ENCODE data around the gene GPR27.

The GPR27 gene

GRCh38 chr3:71753701-71754609 lies at the start of gene GPR27:
TSS of gene GPR27 (plus strand) at chr3:71753855. CDS start at chr3:71754050, 195 bp downstream.
- DNase-seq: peak; percentile 78

DNA sequence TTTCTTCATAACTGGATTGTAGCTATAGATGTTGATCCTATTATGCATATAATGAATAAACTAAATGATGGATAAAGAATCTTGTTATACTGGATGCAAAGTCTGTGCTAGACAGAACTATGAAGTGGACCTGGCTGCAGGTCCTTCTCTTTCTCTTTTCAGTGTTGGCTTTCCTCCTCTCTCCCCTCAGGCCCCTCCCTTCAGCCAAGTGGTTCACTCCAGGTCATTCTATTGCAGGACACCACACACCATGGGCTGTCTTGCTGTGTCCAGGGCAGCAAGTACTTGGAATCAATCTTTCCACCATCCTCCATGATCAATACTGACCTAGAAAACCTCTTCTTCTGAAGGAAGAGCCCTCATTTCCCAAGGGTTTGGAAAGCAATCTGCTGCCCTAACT lies 48.7 kb upstream of the GPR27 start:
- DNase-seq: no peak

DNA sequence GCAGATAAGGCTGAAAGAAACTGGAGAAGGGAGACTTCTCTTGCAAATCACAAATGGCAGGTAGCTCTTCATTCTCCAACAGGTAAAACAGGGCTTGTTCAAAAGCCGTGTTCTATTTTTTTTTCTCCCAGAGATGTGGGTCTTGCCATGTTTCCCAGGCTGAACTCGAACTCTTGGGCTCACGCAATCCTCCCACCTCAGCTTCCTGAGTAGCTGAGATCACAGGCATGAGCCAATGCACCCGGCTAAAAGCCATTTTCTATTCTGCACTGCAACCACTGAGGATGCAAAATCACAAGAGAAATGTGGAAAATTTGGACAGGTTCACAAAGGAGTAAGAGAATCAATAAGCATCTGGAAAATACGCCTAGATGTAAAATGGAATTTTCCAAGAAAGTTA lies 48.0 kb upstream of the GPR27 start:
- no peak for DNase-seq

DNA sequence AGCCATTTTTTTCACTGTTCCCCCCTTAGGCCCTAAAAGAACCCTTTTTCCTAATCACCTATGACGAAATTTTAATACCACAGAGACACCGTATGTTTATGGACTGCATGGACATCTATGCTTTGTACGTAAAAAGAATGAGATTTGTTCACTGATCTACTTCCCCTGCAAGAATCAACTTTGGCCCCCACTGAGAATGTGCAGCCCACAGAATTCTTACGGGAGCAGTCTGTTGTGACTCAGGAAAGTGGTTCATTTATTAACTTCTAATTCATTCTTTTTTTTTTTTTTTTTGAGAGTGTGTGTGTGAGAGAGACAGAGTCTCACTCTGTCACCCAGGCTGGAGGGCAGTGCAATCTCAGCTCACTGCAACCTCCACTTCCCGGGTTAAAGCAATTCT lies 46.1 kb upstream of the GPR27 start:
- no peak for DNase-seq

- no peak for DNase-seq
These were observed 45.1 kb upstream of the GPR27 start for GRCh38 chr3:71708476-71709105.

- no peak for DNase-seq
These were observed 43.6 kb upstream of the GPR27 start for GRCh38 chr3:71709908-71710511.

DNA sequence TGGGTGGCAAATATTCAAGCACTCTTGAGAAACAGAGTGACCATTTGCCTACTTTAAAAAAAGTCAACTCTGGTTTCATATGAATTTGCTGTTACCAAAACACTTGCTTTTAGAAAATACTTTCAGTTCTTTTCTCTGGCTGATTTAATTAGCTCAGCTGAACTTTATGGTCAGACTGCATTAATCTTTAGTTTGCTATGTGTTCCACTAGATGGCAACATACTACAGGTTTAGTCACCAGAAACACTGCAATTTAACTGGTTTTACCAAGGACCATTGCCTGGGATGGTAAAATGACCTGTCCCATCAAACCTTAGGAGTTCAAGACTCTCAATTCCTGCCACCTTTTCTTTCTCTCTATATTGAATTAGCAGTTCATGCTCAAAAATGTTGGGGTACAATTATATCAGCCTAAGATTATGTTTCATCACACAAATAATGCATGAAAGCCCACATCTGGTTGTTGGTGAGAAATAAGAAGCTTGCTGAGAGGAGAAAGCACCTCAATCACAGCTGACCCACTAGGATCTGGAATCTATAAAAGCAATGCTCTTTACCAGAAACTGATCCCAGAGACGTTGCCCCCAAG lies 42.7 kb upstream of the GPR27 start:
- peak; percentile 33 for DNase-seq

- no peak for DNase-seq
These were observed 40.6 kb upstream of the GPR27 start for GRCh38 chr3:71713041-71713440.

DNA sequence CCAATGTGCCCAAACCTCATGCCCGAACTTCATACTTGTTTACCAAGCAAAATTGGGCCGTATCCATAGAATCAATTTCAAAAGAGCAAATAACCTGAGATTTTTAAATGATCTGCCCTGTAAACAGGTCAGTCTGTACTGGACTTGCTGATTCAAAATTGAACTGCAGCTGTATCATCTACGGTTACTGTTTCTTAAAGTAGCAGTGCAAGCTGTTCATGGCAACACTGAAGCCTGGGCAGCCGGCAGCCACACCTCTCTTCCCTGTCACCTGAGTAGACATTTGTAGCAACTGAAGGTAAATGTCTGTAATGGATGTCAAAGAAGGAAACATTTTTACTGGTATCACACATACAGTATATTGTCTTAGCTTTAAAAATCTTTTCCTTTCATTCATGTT lies 39.1 kb upstream of the GPR27 start:
- DNase-seq: no peak

DNA sequence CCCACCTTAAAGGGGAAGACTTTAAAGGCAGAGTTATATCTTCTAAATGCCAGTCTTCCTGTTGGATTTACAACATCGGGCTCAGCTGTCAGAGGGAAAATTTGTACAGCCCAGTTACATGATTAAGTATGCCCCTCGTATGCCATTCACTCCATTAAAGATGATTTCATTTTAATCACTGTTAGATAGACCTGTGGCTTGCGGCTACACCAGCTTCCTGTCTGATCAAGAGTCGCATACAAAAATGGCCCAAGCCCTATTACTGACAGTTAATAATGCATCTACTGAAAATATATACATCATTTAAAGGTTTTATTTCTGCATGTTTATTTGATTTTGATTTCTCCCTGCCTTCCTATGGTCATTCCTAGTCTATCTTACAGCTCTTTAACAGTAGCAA lies 35.6 kb upstream of the GPR27 start:
- DNase-seq: no peak

DNA sequence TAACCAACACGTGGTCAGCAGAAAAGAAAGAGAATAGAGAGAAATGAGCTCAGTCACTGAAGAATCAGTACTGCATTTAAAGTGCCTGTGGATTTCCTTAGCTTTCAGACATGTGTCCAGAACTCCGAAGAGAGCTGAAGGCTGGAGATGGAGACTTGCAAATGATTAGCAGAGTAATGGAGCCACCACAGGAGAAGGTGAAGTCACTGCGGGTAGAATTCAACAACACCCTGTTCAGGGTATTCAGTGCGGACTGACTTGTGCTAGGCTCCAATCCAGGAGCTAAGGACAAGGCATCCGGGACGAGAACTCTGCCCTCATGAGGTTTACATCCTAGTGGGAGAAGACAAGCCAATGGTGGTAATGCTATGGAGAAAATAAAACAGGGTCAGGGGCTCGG lies 32.7 kb upstream of the GPR27 start:
- no peak for DNase-seq

DNA sequence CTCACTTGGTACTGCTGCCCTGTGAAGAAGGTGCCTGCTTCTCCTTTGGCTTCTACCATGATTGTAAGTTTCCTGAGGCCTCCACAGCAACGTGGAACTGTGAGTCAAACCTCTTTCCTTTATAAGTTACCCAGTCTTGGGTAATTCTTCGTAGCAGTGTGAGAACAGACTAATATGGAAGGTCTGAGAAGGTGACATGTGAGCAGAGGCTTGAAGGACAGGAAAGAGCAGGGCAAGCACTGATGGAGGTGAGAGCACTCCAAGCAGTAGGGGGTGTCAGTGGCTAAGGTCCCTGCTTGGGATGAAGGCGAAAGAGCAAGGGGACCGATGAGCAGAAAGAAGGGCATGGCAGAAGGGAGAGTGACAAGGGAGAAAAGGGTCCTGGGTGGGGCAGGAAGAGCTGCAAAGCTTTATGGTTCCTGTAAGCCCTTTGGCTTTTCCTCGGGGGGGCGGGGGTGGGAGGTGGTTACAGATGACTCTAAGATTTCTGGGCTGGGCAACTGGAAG lies 32.0 kb upstream of the GPR27 start:
- DNase-seq: no peak

DNA sequence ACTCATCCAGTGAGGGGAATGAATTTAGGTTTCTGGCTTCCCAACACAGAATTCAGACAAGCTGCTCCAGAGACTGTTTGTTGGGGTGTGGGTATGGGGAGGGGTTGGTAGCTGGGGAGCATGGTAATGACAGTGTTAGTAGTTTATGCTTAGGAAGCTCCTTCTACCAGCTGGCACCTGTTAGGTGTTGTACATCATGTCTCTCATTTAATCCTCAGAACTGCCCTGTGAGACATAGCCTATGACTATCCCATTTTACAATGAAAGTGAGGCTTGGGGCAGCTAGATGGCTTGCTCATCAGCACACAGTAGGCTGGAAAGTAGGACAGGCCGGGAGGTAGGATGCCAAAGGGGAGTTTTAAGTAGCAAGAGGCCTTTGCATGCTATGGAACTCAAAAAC lies 31.0 kb upstream of the GPR27 start:
- DNase-seq: no peak

- DNase-seq: no peak
These were observed 30.0 kb upstream of the GPR27 start for GRCh38 chr3:71723452-71724170.

- DNase-seq: no peak
These were observed 29.5 kb upstream of the GPR27 start for GRCh38 chr3:71724171-71724453.

- peak; percentile 78 for DNase-seq
These were observed 28.9 kb upstream of the GPR27 start for GRCh38 chr3:71724584-71725270.

DNA sequence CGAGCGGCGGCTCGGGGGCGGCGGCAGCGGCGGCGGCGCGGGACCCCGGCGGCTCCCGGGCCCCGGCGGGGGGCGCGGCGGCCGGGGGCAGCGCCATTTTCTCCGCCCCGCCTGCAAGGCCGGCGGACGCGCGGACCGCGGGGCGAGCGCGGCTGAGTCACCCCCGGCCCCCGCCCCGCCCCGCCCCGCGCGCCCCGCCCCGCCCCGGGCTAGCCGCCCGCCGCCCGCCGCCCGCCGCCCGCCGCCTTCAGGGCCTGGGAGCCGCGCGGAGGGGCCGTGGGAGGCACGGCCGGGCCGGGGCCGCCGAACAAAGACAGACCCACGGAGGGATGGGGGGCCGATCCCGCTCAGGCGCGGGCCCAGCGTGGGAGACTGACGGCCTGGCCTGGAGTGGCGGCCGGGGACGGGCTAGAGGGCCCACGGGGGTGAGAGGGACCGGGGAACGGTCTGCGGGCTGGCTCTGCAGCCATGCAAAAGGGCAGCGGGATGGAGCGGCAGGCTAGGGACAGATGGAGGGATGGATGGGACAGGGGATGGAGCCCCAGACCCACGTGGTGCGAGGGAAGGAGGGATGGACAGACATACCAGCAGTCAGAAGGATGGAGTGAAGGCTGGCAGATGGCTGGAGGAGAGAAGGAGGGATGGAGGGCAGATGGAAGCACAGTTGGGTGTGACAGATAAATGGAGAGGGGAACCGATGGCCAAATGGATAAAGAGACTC lies 28.2 kb upstream of the GPR27 start, which contains the start of gene EIF4E3:
Gene EIF4E3 (minus strand): TSS at position 132 of the 721 bp plus-strand sequence. CDS start 35 bp downstream, at position 97.
- peak; percentile 93 for DNase-seq

GRCh38 chr3:71726146-71726545 lies 27.5 kb upstream of the GPR27 start:
- DNase-seq: peak; percentile 17

DNA sequence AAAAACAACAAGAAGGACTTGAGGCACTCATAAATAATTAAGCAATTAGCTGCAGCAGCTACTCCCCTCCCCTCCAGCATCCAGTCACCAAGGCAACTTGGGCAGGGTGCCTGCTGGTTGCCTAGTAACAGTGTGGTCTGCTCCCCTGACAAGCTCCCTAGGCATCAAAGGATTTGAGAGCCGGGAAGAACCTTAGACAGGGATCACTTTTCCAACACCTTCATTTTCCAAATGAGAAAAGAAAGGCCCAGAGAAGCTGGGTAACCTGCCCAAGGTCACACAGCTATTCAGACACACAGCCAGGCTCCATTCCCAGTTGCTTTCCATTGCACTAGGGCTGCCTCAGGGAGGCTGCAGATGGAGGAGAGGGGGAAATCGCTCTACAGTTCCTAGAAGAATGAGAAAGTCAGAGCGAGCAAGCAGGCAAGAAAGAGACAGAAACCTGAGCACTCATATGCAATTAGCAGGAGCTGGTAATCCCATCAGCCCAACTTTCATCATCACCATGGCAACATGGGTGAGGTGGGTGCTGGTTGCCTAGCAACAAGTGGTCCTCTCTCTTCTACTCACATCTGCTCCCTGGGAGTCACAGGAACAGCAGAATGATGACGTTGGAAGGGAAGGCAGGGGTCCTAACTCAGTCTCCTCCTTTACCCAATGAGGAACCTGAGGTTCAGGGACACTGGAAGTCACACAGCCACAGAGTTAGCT lies 24.9 kb upstream of the GPR27 start:
- peak; percentile 39 for DNase-seq

GRCh38 chr3:71732637-71733036 lies 21.0 kb upstream of the GPR27 start:
- no peak for DNase-seq

- DNase-seq: no peak
These were observed 20.3 kb upstream of the GPR27 start for GRCh38 chr3:71733319-71733718.
